KMS-11 (cell line): ENCODE results near the gene RAB37.

Source experiments
- H2AFZ ChIP-seq: fragments of 200-600 bp; sonication (generic); 2 replicates; pipeline ENCODE4 v1.6.1; 2016; ENCODE audit warnings: antibody characterized with exemption, mixed run types, low read depth
- H3K27ac ChIP-seq: fragments of 200-600 bp; sonication (generic); 2 replicates; pipeline ENCODE4 v1.6.1; 2016; ENCODE audit warnings: mild to moderate bottlenecking, mixed run types
- H3K27me3 ChIP-seq: fragments of 200-600 bp; sonication (generic); 2 replicates; pipeline ENCODE4 v1.6.1; 2017; ENCODE audit warnings: mild to moderate bottlenecking, low read depth, mixed run types, moderate library complexity; ENCODE audit not compliant: insufficient read depth
- H3K36me3 ChIP-seq: fragments of 200-600 bp; sonication (generic); 2 replicates; pipeline ENCODE4 v1.6.1; 2017; ENCODE audit warnings: mild to moderate bottlenecking, mixed run types; ENCODE audit not compliant: insufficient read depth
- H3K4me1 ChIP-seq: fragments of 200-600 bp; sonication (generic); 2 replicates; pipeline ENCODE4 v1.6.1; 2016; ENCODE audit warnings: mild to moderate bottlenecking, low read depth, mixed run types; ENCODE audit not compliant: poor library complexity, severe bottlenecking
- H3K4me2 ChIP-seq: fragments of 200-600 bp; sonication (generic); 2 replicates; pipeline ENCODE4 v1.7.0; 2016; ENCODE audit warnings: mild to moderate bottlenecking, mixed run types
- H3K4me3 ChIP-seq: fragments of 200-600 bp; sonication (generic); IDR thresholded peaks from 2 replicates; pipeline ENCODE4 v1.6.1; 2017; ENCODE audit warnings: low read depth, low read length, mixed read lengths; ENCODE audit not compliant: insufficient read depth
- H3K79me2 ChIP-seq: fragments of 200-600 bp; sonication (generic); 2 replicates; pipeline ENCODE4 v1.6.1; 2016; ENCODE audit warnings: low read depth, mixed run types; ENCODE audit not compliant: insufficient read depth
- H3K9ac ChIP-seq: fragments of 200-600 bp; sonication (generic); 2 replicates; pipeline ENCODE4 v1.6.1; 2016; ENCODE audit warnings: mild to moderate bottlenecking, mixed run types
- H4K20me1 ChIP-seq: fragments of 200-600 bp; sonication (generic); 2 replicates; pipeline ENCODE4 v1.6.1; 2016; ENCODE audit warnings: mild to moderate bottlenecking, mixed run types; ENCODE audit not compliant: insufficient read depth
- TF ChIP-seq, protein P1 (sequence below): fragments of 200-600 bp; sonication (generic); conservative IDR thresholded peaks from 2 replicates; pipeline ENCODE4 v1.6.1; 2017; ENCODE audit warnings: low read depth, mild to moderate bottlenecking, antibody characterized with exemption, low read length, moderate library complexity, mixed read lengths

Gene RAB37

GRCh38 chr17:74729866-74730265 is 7.2 kb upstream of the RAB37 start:
- H3K4me1 ChIP-seq, result no peaks in the 10 kb centered on the region
- H3K4me2 ChIP-seq, result no peak overlapping the region
- no peaks in the 10 kb centered on the region; the same call in 1 of the 2 replicates for H3K27me3 ChIP-seq
- H2AFZ ChIP-seq, result no peak overlapping the region
- no peak overlapping the region for H3K9ac ChIP-seq
- no peaks in the 10 kb centered on the region for H4K20me1 ChIP-seq
- no peak overlapping the region for H3K4me3 ChIP-seq
- H3K79me2 ChIP-seq, result no peaks in the 10 kb centered on the region
- no peak overlapping the region for H3K27ac ChIP-seq
- TF ChIP-seq, protein P1, sequence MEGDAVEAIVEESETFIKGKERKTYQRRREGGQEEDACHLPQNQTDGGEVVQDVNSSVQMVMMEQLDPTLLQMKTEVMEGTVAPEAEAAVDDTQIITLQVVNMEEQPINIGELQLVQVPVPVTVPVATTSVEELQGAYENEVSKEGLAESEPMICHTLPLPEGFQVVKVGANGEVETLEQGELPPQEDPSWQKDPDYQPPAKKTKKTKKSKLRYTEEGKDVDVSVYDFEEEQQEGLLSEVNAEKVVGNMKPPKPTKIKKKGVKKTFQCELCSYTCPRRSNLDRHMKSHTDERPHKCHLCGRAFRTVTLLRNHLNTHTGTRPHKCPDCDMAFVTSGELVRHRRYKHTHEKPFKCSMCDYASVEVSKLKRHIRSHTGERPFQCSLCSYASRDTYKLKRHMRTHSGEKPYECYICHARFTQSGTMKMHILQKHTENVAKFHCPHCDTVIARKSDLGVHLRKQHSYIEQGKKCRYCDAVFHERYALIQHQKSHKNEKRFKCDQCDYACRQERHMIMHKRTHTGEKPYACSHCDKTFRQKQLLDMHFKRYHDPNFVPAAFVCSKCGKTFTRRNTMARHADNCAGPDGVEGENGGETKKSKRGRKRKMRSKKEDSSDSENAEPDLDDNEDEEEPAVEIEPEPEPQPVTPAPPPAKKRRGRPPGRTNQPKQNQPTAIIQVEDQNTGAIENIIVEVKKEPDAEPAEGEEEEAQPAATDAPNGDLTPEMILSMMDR, result no peak
- no peaks in the 10 kb centered on the region for H3K36me3 ChIP-seq

- no peaks in the 10 kb centered on the region for H4K20me1 ChIP-seq
These were observed 6.3 kb upstream of the RAB37 start for GRCh38 chr17:74730491-74731346.

DNA sequence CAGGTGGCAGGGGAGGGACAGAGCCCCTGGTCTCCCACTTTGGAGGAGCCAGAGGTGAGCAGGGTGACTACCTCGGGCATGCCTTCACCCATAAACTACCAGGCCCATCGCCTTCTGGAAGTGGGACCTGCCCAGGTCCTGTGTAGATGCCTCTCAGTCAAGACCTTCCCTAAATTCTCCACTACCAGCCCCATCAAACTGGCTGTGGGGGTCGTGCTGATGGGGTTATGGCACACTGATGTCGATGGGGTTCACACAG is 5.8 kb upstream of the RAB37 start:
- TF ChIP-seq, protein P1, result no peak
- Histone ChIP-seq H3K27ac (no peak overlapping the region), H3K4me1 (no peaks in the 10 kb centered on the region)

More at GRCh38 chr17:74730491-74731346, 6.3 kb upstream of the RAB37 start:
- H3K4me1 ChIP-seq, result no peaks in the 10 kb centered on the region
- H3K4me3 ChIP-seq, result no peak overlapping the region
- H3K9ac ChIP-seq, result no peak overlapping the region
- H3K36me3 ChIP-seq, result no peaks in the 10 kb centered on the region
- TF ChIP-seq, protein P1, result no peak
- H3K27me3 ChIP-seq, result peaks cover 1% of the 10 kb centered on the region; the same call in 1 of the 2 replicates
- H3K79me2 ChIP-seq, result no peaks in the 10 kb centered on the region
- H2AFZ ChIP-seq, result no peak overlapping the region
- no peak overlapping the region for H3K4me2 ChIP-seq
- H3K27ac ChIP-seq, result no peak overlapping the region

DNA sequence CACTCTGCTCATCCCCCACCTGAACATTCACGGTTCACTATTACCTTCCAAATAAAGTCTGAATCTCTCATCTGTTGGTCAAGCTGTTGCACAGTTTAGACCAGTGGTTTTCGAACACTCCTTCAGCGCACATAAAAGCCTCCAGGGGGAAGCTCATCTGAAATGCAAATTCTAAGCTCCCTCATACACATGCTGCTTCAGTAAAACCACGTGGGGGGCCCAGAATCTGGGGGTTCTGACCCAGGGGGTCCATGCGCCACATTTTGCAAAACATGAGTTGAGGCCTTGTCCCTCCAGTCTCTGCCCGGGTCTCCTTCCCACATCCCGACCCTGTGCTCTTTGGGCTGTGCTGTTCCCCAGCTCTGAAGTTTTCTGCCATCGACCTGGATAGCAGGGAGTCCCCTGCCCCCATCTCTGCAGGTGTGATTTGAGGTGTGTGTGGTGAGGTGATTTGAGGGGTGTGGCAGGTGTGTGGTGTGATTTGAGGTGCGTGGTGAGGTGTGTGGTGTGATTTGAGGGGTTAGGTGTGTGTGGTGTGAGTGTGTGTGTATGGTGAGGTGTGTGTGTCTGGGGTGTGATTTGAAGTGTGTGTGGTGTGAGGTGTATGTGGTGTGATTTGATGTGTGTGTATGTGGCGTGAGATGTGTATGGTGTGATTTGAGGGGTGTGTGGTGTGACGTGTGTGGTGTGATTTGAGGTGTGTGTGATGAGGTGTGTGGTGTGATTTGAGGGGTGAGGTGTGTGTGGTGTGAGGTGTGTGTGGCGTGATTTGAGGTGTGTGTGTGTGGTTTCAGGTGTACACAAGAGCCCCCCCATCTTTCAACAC is 4.8 kb upstream of the RAB37 start:
- no peak overlapping the region for H3K9ac ChIP-seq
- H3K4me2 ChIP-seq, result no peak overlapping the region
- no peaks in the 10 kb centered on the region for H4K20me1 ChIP-seq
- H3K36me3 ChIP-seq, result no peaks in the 10 kb centered on the region
- no peaks in the 10 kb centered on the region for H3K79me2 ChIP-seq
- H2AFZ ChIP-seq, result no peak overlapping the region
- H3K4me3 ChIP-seq, result no peak overlapping the region
- H3K27ac ChIP-seq, result no peak overlapping the region
- no peaks in the 10 kb centered on the region for H3K4me1 ChIP-seq
- TF ChIP-seq, protein P1, result no peak
- peaks cover 8% of the 10 kb centered on the region; the same call in 1 of the 2 replicates for H3K27me3 ChIP-seq

More for the DNA sequence above, 5.8 kb upstream of the RAB37 start:
- Histone ChIP-seq H3K4me3 (no peak overlapping the region), H4K20me1 (no peaks in the 10 kb centered on the region), H3K79me2 (no peaks in the 10 kb centered on the region), H3K9ac (no peak overlapping the region), H3K27me3 (peaks cover 7% of the 10 kb centered on the region; the same call in 1 of the 2 replicates), H3K36me3 (no peaks in the 10 kb centered on the region), H2AFZ (no peak overlapping the region), H3K4me2 (no peak overlapping the region)
